Suppressor macrophage treated with lipopolysaccharide for 4 hours (primary cell): ENCODE data around the gene PRPF4.
A peak's percentile ranks its signal among the peaks of the same experiment; 100 is the strongest.
"Not testable (repeated sequence)": the region's sequence is repeated elsewhere in the genome, so short reads cannot be mapped to it uniquely, and the experiment has no call there.

Experiments used
- DNase-seq: peaks from one replicate; pipeline ENCODE4 v3.0.0-alpha.2; 2020

The PRPF4 gene

GRCh38 chr9:113275157-113276131 is at the start of gene PRPF4, which contains the start of gene CDC26:
TSS of gene PRPF4 (plus strand) at chr9:113275658. CDS start at chr9:113275744, 86 bp downstream.
TSS of gene CDC26 (minus strand) at chr9:113275572. CDS start at chr9:113272507, 3,065 bp downstream.
- DNase-seq = peak; percentile 99

- peak; percentile 55 for DNase-seq
Observed at GRCh38 chr9:113227436-113227835, 48.0 kb upstream of the PRPF4 start.

GRCh38 chr9:113228130-113228665 is 47.3 kb upstream of the PRPF4 start:
- no peak for DNase-seq

- DNase-seq = no peak
Observed at GRCh38 chr9:113231701-113232100, 43.8 kb upstream of the PRPF4 start.

- not testable (repeated sequence) for DNase-seq
Observed at GRCh38 chr9:113235701-113236255, 39.7 kb upstream of the PRPF4 start.

- DNase-seq = no peak
Observed at GRCh38 chr9:113237026-113237425, 38.4 kb upstream of the PRPF4 start.

- no peak for DNase-seq
Observed at GRCh38 chr9:113238202-113238858, 37.1 kb upstream of the PRPF4 start.

GRCh38 chr9:113238859-113239232 is 36.6 kb upstream of the PRPF4 start:
- DNase-seq = peak; percentile 23

- DNase-seq = no peak
Observed at GRCh38 chr9:113241161-113241560, 34.3 kb upstream of the PRPF4 start.

- DNase-seq = no peak
Observed at GRCh38 chr9:113244556-113244955, 30.9 kb upstream of the PRPF4 start.

- no peak for DNase-seq
Observed at GRCh38 chr9:113245894-113246293, 29.6 kb upstream of the PRPF4 start.

GRCh38 chr9:113246928-113247327 is 28.5 kb upstream of the PRPF4 start:
- no peak for DNase-seq

- no peak for DNase-seq
Observed at GRCh38 chr9:113247640-113248039, 27.8 kb upstream of the PRPF4 start.

GRCh38 chr9:113249661-113250060 is 25.8 kb upstream of the PRPF4 start:
- DNase-seq = not testable (repeated sequence)

GRCh38 chr9:113250807-113251206 is 24.7 kb upstream of the PRPF4 start:
- no peak for DNase-seq

- no peak for DNase-seq
Observed at GRCh38 chr9:113254991-113255390, 20.5 kb upstream of the PRPF4 start.

GRCh38 chr9:113255438-113255837 is 20.0 kb upstream of the PRPF4 start:
- peak; percentile 34 for DNase-seq

GRCh38 chr9:113257863-113258262 is 17.6 kb upstream of the PRPF4 start:
- no peak for DNase-seq

- no peak for DNase-seq
Observed at GRCh38 chr9:113258282-113258681, 17.2 kb upstream of the PRPF4 start.

GRCh38 chr9:113261917-113262671 is 13.4 kb upstream of the PRPF4 start:
- DNase-seq = no peak

- no peak for DNase-seq
Observed at GRCh38 chr9:113266174-113266573, 9.3 kb upstream of the PRPF4 start.

- no peak for DNase-seq
Observed at GRCh38 chr9:113267911-113268566, 7.4 kb upstream of the PRPF4 start.
